Vagina (tissue), 2 donors: Measurements from ENCODE around the gene ADAMTS16. TPM values are rescaled to one million over a fixed set of nuclear protein-coding genes. Genes with fewer than 3 reads are reported as not detected.

ENCODE experiments used
- DNase-seq, 2 donors: peaks; one replicate each; pipeline ENCODE4 v3.0.0-alpha.2; 2017; ENCODE audit errors: extremely low spot score in 2 of 2
- H3K27ac ChIP-seq: fragments of 200-600 bp; sonication (generic); one replicate; pipeline ENCODE4 v1.5.1; 2019
- H3K27me3 ChIP-seq: fragments of 200-600 bp; sonication (generic); one replicate; pipeline ENCODE4 v1.5.1; 2019
- H3K36me3 ChIP-seq, 2 donors: fragments of 200-600 bp; sonication (generic); one replicate each; pipeline ENCODE4 v1.5.1; 2017 to 2019
- H3K4me1 ChIP-seq: fragments of 200-600 bp; sonication (generic); one replicate; pipeline ENCODE4 v1.5.1; 2019
- H3K4me3 ChIP-seq, 2 donors: fragments of 200-600 bp; sonication (generic); 1 replicate in 1 of 2; 2 replicates in 1 of 2; pipeline ENCODE4 v1.5.1; 2016 to 2019
- H3K9me3 ChIP-seq: fragments of 200-600 bp; sonication (generic); one replicate; pipeline ENCODE4 v1.5.1; 2019
- POLR2A ChIP-seq, 2 donors: fragments of 450-650 bp; IDR thresholded peaks; one replicate each; pipeline ENCODE4 v1.6.1; 2017; ENCODE audit warnings: antibody characterized with exemption in 2 of 2, mild to moderate bottlenecking in 2 of 2, moderate library complexity in 2 of 2
- POLR2AphosphoS5 ChIP-seq, 2 donors: sonication (generic); formaldehyde crosslinking; IDR thresholded peaks; one replicate each; pipeline ENCODE4 v1.9.0; 2017; ENCODE audit warnings: antibody characterized with exemption in 2 of 2, mild to moderate bottlenecking in 2 of 2, low read depth in 1 of 2; ENCODE audit not compliant: insufficient read depth in 1 of 2
- intact Hi-C: fragments of 100-400 bp; cut with DNase I; formaldehyde crosslinking; loops from one replicate; pipeline ENCODE4 v1.15.1; 2023
- total RNA-seq: library from RNA; depleted of rRNA; stranded (reverse); fragments of >200 nt; gene quantifications from one replicate; pipeline ENCODE4 v1.2.3, GENCODE V29; 2016
- TF ChIP-seq, protein P1 (sequence below), 3 experiments: fragments of 450-650 bp in 2 of 3; fragments of 200-600 bp in 1 of 3; sonication (generic) in 1 of 3; IDR thresholded peaks; one replicate each; pipeline ENCODE4 v1.5.1; 2017 to 2019; ENCODE audit warnings: antibody characterized with exemption in 3 of 3, mild to moderate bottlenecking in 2 of 3, moderate library complexity in 2 of 3

Gene ADAMTS16
- total RNA-seq, 1 donor from 2014 or later, result 0.49 TPM

DNA sequence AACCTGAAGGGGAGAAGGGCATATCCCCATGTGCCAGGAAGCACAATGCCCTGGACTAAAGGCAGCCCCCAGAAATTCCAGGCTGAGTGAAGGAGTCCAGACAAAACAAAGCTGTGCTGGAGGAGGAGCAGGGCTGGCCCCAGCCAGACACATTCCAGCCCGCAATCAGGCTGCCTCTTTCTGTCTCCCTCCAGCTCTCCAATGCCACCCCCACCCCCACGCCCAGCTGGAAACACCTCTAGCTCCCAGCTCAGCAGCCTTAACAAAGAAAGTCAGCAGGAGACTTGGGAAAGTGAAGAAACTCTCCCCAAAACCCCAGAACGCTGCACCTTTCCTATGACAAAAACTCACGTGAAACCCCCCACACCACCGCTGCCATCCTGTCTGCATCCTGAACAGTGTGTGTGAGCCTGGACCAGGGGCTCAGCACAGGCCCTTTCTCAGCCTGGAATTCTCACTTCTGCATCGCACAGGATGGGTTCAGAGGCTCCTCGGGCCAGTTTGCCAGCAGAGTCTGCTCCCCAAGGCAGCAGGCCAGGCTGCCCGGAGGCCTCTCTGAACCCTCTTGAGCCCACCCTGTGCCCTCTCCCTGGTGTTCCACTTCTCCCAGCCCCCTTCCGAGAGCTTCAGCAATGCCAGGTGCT is 186.1 kb downstream of the ADAMTS16 start:
- TF ChIP-seq POLR2AphosphoS5 (IDR thresholded peaks at IDR 0.05; ENCODE audit: insufficient read depth in 1 of 2, low read depth in 1 of 2), result no peak
- TF ChIP-seq POLR2A (IDR thresholded peaks at IDR 0.05), result no peak
- TF ChIP-seq, protein P1, sequence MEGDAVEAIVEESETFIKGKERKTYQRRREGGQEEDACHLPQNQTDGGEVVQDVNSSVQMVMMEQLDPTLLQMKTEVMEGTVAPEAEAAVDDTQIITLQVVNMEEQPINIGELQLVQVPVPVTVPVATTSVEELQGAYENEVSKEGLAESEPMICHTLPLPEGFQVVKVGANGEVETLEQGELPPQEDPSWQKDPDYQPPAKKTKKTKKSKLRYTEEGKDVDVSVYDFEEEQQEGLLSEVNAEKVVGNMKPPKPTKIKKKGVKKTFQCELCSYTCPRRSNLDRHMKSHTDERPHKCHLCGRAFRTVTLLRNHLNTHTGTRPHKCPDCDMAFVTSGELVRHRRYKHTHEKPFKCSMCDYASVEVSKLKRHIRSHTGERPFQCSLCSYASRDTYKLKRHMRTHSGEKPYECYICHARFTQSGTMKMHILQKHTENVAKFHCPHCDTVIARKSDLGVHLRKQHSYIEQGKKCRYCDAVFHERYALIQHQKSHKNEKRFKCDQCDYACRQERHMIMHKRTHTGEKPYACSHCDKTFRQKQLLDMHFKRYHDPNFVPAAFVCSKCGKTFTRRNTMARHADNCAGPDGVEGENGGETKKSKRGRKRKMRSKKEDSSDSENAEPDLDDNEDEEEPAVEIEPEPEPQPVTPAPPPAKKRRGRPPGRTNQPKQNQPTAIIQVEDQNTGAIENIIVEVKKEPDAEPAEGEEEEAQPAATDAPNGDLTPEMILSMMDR (IDR thresholded peaks at IDR 0.05), result no peak

DNA sequence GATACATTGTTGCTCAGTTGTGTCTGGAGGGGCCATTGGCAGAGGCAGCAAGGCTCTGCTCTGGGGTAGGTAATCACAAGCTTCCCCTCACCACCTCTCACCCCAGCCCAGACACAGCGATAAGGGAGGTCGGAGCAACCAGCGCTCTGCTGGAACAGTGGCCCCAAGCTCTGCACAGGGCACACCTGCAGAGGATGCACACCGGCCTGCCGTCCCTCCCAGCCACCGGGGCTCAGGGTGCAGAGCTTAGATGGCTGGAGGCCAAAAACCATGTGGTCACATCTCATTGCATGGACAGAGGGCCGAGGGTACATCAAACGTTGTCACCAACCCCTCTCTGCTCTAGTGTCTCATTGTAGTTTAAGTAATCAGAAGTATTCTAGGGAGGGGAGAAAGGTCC is 187.0 kb downstream of the ADAMTS16 start:
- intact Hi-C loops, result no loop called here

More for the DNA sequence above, 186.1 kb downstream of the ADAMTS16 start:
- Histone ChIP-seq H3K27ac (no peak overlapping the region), H3K9me3 (no peaks in the 10 kb centered on the region), H3K4me3 (no peak overlapping the region), H3K27me3 (no peaks in the 10 kb centered on the region), H3K36me3 (no peaks in the 10 kb centered on the region), H3K4me1 (no peaks in the 10 kb centered on the region)
- no peak for DNase-seq
- intact Hi-C loops, result no loop called here

DNA sequence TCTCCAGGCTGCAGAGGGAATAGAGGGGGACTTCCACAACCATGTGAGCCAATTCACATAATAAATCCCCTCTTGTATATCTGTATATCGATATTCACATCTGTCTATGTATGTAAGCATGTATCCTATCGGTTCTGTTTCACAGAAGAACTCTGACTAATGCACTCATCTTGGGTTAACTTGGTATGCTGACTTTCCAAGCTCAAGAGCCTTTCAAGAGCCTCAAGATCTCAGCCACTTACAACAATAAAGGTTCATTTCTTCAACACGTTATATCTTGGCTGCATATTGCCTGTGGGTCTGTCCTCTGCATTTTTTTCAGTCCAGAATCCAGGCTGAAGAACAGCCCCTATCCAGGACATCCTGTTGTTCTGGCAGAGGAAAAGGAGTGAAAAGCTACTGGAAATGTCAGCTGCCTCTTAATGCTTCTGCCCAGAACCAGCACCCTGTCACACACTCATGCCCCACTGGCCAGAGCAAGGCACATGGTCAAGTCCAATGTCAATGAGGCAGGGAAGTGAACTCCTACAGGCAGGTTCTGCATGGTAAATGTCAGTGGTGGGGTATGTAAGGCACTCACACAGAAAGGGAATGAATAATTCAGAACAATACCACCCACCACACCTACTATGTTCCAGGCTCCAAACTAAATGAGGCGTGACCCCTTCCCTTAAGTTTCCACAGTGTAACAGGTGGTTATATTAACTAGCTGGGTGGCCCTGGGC is 190.8 kb downstream of the ADAMTS16 start:
- Histone ChIP-seq H3K4me1 (peaks cover 6% of the 10 kb centered on the region), H3K36me3 (no peaks in the 10 kb centered on the region), H3K4me3 (no peak overlapping the region), H3K27ac (no peak overlapping the region), H3K27me3 (no peaks in the 10 kb centered on the region), H3K9me3 (no peaks in the 10 kb centered on the region)
- no peak for DNase-seq
- TF ChIP-seq POLR2AphosphoS5 (IDR thresholded peaks at IDR 0.05; ENCODE audit: insufficient read depth in 1 of 2, low read depth in 1 of 2) (no peak), POLR2A (IDR thresholded peaks at IDR 0.05) (no peak)
- TF ChIP-seq, protein P1 (IDR thresholded peaks at IDR 0.05), result no peak
- intact Hi-C loops, result no loop called here

More for the DNA sequence above, 187.0 kb downstream of the ADAMTS16 start:
- Histone ChIP-seq H3K4me3 (no peak overlapping the region), H3K4me1 (no peaks in the 10 kb centered on the region), H3K27ac (no peak overlapping the region), H3K36me3 (no peaks in the 10 kb centered on the region), H3K27me3 (no peaks in the 10 kb centered on the region), H3K9me3 (no peaks in the 10 kb centered on the region)
- TF ChIP-seq POLR2A (IDR thresholded peaks at IDR 0.05) (no peak), POLR2AphosphoS5 (IDR thresholded peaks at IDR 0.05; ENCODE audit: insufficient read depth in 1 of 2, low read depth in 1 of 2) (no peak)
- TF ChIP-seq, protein P1 (IDR thresholded peaks at IDR 0.05), result no peak
- no peak for DNase-seq

DNA sequence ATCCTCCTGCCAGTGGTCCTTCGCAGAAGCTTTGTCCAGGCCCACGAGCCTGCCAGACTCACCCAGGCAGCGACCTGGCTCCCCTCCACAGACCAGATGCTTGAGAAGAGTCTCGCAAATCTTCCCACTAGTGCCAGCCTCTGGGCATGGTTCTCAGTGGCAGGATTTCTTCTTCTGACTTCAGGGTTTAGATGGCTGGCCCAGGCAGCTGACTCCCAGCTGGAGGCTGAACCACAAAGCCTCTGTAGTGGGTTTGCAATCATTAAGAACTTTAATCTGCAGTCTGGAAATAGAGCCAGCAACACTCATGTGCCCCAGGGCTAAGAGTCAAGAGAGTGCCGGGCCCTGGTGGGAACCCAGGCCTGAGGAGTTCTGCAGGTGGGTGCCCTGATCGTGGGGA is 191.7 kb downstream of the ADAMTS16 start:
- TF ChIP-seq, protein P1 (IDR thresholded peaks at IDR 0.05), result no peak
- TF ChIP-seq POLR2AphosphoS5 (IDR thresholded peaks at IDR 0.05; ENCODE audit: insufficient read depth in 1 of 2, low read depth in 1 of 2), result no peak
- no peak for TF ChIP-seq POLR2A (IDR thresholded peaks at IDR 0.05)
- H3K27me3 ChIP-seq, result no peaks in the 10 kb centered on the region
- intact Hi-C loops, result no loop called here
- H3K36me3 ChIP-seq, result no peaks in the 10 kb centered on the region
- no peaks in the 10 kb centered on the region for H3K9me3 ChIP-seq
- H3K4me3 ChIP-seq, result no peak overlapping the region
- DNase-seq, result no peak
- no peak overlapping the region for H3K27ac ChIP-seq
- H3K4me1 ChIP-seq, result peaks cover 6% of the 10 kb centered on the region

DNA sequence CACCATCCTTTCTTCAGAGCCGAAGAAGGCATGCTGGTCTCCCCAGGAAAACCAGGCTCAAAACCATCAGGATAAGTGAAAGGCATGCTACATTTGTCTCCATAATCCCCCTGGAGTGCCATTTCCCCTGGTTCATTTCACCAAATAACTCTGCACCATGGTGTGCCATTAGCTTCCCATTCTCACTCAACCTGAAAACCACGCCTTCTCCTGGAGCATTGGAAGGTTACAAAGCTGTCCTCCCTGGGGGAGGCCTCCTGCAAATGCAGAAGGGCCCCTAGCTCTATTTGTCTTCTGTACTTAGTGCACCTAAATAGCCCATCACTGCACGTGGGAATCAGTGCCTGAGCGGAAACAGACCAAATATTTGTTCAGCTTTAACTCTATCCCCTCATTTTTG is 192.2 kb downstream of the ADAMTS16 start:
- H3K27ac ChIP-seq, result no peak overlapping the region
- H3K4me3 ChIP-seq, result no peak overlapping the region
- intact Hi-C loops, result no loop called here
- no peaks in the 10 kb centered on the region for H3K27me3 ChIP-seq
- peaks cover 6% of the 10 kb centered on the region for H3K4me1 ChIP-seq
- DNase-seq, result no peak
- no peak for TF ChIP-seq POLR2AphosphoS5 (IDR thresholded peaks at IDR 0.05; ENCODE audit: insufficient read depth in 1 of 2, low read depth in 1 of 2)
- TF ChIP-seq, protein P1 (IDR thresholded peaks at IDR 0.05), result no peak
- TF ChIP-seq POLR2A (IDR thresholded peaks at IDR 0.05), result no peak
- H3K36me3 ChIP-seq, result no peaks in the 10 kb centered on the region
- no peaks in the 10 kb centered on the region for H3K9me3 ChIP-seq
